Hair follicular keratinocyte (primary cell): ENCODE results near the gene SHROOM1. TPM values are rescaled to one million over a fixed set of nuclear protein-coding genes. Genes with fewer than 3 reads are reported as not detected.

ENCODE experiments used
- total RNA-seq: library from RNA; depleted of rRNA; stranded (reverse); fragments of >200 nt; gene quantifications from 2 replicates; pipeline ENCODE4 v1.2.3, GENCODE V29; 2015

Gene SHROOM1, protein sequence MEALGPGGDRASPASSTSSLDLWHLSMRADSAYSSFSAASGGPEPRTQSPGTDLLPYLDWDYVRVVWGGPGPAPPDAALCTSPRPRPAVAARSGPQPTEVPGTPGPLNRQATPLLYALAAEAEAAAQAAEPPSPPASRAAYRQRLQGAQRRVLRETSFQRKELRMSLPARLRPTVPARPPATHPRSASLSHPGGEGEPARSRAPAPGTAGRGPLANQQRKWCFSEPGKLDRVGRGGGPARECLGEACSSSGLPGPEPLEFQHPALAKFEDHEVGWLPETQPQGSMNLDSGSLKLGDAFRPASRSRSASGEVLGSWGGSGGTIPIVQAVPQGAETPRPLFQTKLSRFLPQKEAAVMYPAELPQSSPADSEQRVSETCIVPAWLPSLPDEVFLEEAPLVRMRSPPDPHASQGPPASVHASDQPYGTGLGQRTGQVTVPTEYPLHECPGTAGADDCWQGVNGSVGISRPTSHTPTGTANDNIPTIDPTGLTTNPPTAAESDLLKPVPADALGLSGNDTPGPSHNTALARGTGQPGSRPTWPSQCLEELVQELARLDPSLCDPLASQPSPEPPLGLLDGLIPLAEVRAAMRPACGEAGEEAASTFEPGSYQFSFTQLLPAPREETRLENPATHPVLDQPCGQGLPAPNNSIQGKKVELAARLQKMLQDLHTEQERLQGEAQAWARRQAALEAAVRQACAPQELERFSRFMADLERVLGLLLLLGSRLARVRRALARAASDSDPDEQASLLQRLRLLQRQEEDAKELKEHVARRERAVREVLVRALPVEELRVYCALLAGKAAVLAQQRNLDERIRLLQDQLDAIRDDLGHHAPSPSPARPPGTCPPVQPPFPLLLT
- 5.3 and 11.2 TPM in 2 replicates for total RNA-seq

GRCh38 chr5:132830436-132831094 lies at the start of gene SHROOM1:
TSS of gene SHROOM1 (minus strand) at chr5:132830647. CDS start at chr5:132826140, 4,507 bp downstream.

DNA sequence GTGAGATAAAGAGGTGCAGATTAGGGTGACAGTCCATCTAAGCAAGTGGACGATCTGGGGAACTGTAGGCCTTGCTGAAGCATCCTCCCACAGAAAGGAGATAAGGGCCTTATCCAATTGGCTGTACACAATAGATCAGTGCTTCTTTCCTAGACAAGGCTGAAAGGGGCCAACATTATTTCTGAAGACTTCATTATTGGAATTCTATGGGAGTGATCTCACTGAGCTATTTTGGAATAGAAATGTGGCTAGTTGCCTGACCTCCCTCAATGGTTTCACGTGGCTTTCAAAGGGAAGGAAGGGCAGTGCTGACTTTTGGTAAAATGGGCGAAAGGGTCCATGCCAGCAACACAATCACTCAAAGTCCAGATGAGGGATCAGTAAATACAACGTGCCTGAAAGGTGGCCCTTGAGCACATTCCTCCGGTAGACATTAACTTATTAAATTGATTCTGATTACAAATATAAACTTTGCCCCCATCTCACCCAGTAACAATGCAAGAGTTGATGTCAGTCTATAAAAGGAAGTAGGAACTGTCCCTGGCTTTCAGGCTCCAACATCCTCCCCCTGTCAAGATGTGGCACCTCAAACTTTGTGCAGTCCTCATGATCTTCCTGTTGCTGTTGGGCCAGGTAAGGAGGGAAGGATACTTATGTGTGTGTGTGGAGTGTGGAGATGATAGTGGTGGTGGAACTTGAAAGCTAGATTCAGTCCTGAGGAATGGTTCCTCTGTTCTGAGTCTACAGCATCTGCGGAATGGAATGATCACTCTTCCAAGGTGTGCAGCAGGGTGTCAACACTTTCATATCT lies 42.9 kb upstream of the SHROOM1 start, which contains the start of gene LEAP2:
Gene LEAP2, plus strand, starts transcription at position 550 of the 811 bp plus-strand sequence. Its CDS starts 27 bp downstream, at position 577.

GRCh38 chr5:132866342-132867045 lies 36.0 kb upstream of the SHROOM1 start, which contains the start of the genes GDF9 and UQCRQ:
TSS of gene GDF9 (minus strand) at chr5:132866469. CDS start at chr5:132864533, 1,936 bp downstream.
TSS of gene UQCRQ (plus strand) at chr5:132866642. CDS start at chr5:132866882, 240 bp downstream.

DNA sequence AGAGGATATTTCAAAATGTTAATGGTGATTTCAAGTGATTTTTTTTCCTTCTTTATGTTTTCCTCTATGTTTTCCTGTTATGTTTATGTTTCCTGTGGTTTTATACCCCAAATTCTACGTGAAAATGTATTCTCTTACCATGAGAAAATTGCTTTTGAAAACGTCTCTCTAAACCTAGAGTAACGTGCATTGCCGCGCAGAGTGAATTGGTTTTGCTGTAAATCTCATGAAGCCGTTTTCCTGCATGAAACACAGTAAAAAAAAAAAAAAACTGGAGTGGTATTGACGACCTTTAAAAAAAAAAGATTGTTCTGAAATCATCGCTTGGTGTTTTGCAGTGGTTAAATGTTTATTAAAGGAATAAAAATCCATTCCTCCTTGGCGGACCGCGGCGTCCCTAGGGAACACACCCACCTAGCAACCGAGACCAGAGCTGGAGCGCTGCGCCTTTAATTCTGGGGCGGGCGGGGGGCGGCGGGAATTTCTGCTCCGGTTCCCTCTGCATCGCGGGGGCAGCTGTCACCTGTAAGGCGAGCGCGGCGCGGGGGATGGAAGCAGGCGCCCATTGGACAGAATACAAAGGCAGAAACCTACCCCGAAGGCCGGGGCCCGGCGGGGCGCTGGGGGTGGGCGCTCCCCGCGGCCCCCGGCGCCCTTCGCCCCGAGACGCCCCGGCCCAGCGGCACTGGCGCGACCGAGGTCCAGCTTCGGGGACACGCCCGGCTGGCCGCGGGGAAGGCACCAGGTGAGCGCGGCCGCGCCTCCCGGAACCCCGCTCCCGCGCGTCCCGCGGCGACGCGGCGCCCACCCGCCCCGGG lies 17.5 kb downstream of the SHROOM1 start, which contains the start of gene SOWAHA:
Gene SOWAHA, plus strand, starts transcription at position 522 of the 818 bp plus-strand sequence. CDS start 320 bp downstream, outside the sequence.

GRCh38 chr5:132777209-132778069 lies 53.0 kb downstream of the SHROOM1 start, which contains the start of gene SEPTIN8:
TSS of gene SEPTIN8 (minus strand) at chr5:132777239. CDS start at chr5:132777137, 102 bp downstream.

Other genes starting within 250 kb of the SHROOM1 start
- not detected in 2 replicates for gene IL13, start 172.5 kb downstream of the SHROOM1 start, total RNA-seq
- gene IL4, start 156.7 kb downstream of the SHROOM1 start, total RNA-seq = not detected in 2 replicates
- 6.0 and 6.6 TPM in 2 replicates for gene KIF3A, start 93.1 kb downstream of the SHROOM1 start, total RNA-seq
- gene CCNI2, start 83.2 kb downstream of the SHROOM1 start, total RNA-seq = 0.16 and 0.30 TPM in 2 replicates
- 29.7 and 32.7 TPM in 2 replicates for gene SEPTIN8, start 53.4 kb downstream of the SHROOM1 start, total RNA-seq
- not detected in 2 replicates for gene SOWAHA, start 17.3 kb downstream of the SHROOM1 start, total RNA-seq
- gene GDF9, start 35.8 kb upstream of the SHROOM1 start, total RNA-seq = 0.42 TPM in 1 of 2 replicates, not detected in the other
- 221 and 284 TPM in 2 replicates for gene UQCRQ, start 36.0 kb upstream of the SHROOM1 start, total RNA-seq
- 0.16 and 1.8 TPM in 2 replicates for gene LEAP2, start 43.0 kb upstream of the SHROOM1 start, total RNA-seq
- 20.8 and 26.4 TPM in 2 replicates for gene AFF4, start 133.0 kb upstream of the SHROOM1 start, total RNA-seq
- 18.4 and 36.2 TPM in 2 replicates for gene ZCCHC10, start 195.9 kb upstream of the SHROOM1 start, total RNA-seq
- 95.3 and 128 TPM in 2 replicates for gene HSPA4, start 221.4 kb upstream of the SHROOM1 start, total RNA-seq